Gastrocnemius medialis (tissue), 4 donors: ENCODE results near the gene SPDYE6.
"Not testable (repeated sequence)": the region's sequence is repeated elsewhere in the genome, so short reads cannot be mapped to it uniquely, and the experiment has no call there.

Experiments
- CTCF ChIP-seq, 5 experiments: fragments of 450-650 bp in 3 of 5; fragments of 200-600 bp in 2 of 5; sonication (generic) in 2 of 5; IDR thresholded peaks in 4 of 5; conservative IDR thresholded peaks in 1 of 5; 1 replicate in 4 of 5; 2 replicates in 1 of 5; pipeline ENCODE4 v1.5.1; 2016 to 2019; ENCODE audit warnings: antibody characterized with exemption in 5 of 5, mild to moderate bottlenecking in 3 of 5, moderate library complexity in 3 of 5
- POLR2A ChIP-seq, 2 donors: fragments of 450-650 bp; IDR thresholded peaks; one replicate each; pipeline ENCODE4 v1.6.1; 2017; ENCODE audit warnings: antibody characterized with exemption in 2 of 2, mild to moderate bottlenecking in 2 of 2, moderate library complexity in 2 of 2

GRCh38 chr7:102329366-102329765 lies 26.9 kb downstream of the SPDYE6 start:
- not testable (repeated sequence) for TF ChIP-seq CTCF (IDR thresholded peaks at IDR 0.05 in 4 of 5, conservative IDR thresholded peaks at IDR 0.05 in 1 of 5); POLR2A (IDR thresholded peaks at IDR 0.05)
